GM12873 (cell line): ENCODE results near the gene TANGO6.
A peak's percentile ranks its signal among the peaks of the same experiment; 100 is the strongest.

Experiments used
- CTCF ChIP-seq: IDR thresholded peaks from 2 replicates; pipeline ENCODE4 v1.5.1; 2012; ENCODE audit warnings: low read depth, mild to moderate bottlenecking, moderate library complexity, low read length, control low read depth; ENCODE audit not compliant: insufficient read depth; ENCODE audit errors: missing control alignments

The TANGO6 gene

GRCh38 chr16:69093974-69094373, 250.6 kb downstream of the TANGO6 start:
- TF ChIP-seq CTCF, result no peak

GRCh38 chr16:69094501-69094900, 251.2 kb downstream of the TANGO6 start:
- TF ChIP-seq CTCF, result no peak

- TF ChIP-seq CTCF, result no peak
Measured at GRCh38 chr16:69095193-69095592, 251.9 kb downstream of the TANGO6 start.

GRCh38 chr16:69100071-69100691, 256.9 kb downstream of the TANGO6 start:
- no peak for TF ChIP-seq CTCF

GRCh38 chr16:69105501-69106361, 262.4 kb downstream of the TANGO6 start, which contains the start of gene HAS3:
Gene HAS3, plus strand, starts transcription at chr16:69105653. Its CDS starts 3,743 bp downstream, at chr16:69109396.
- peak; percentile 46 for TF ChIP-seq CTCF

- no peak for TF ChIP-seq CTCF
Measured at GRCh38 chr16:69106491-69107315, 263.4 kb downstream of the TANGO6 start.
